Lower lobe of right lung (tissue), 2 donors: Measurements from ENCODE around the gene FILIP1L. TPM values are rescaled to one million over a fixed set of nuclear protein-coding genes. Genes with fewer than 3 reads are reported as not detected.

Experiments used
- ATAC-seq, 2 donors: fragments of 200-7000 bp; cut with Tn5 transposase; one replicate each; pipeline ENCODE4 v1.9.1; 2020 to 2022; ENCODE audit warnings: mild to moderate bottlenecking in 2 of 2, moderate library complexity in 2 of 2
- DNase-seq: peaks from one replicate; pipeline ENCODE4 v3.0.0-alpha.2; 2020
- H3K27ac ChIP-seq: fragments of 200-600 bp; one replicate; pipeline ENCODE4 v1.8.0; 2022
- H3K27me3 ChIP-seq: fragments of 200-600 bp; one replicate; pipeline ENCODE4 v1.8.0; 2022; ENCODE audit warnings: low read depth
- H3K36me3 ChIP-seq: fragments of 200-600 bp; one replicate; pipeline ENCODE4 v1.8.0; 2022; ENCODE audit warnings: mild to moderate bottlenecking
- H3K4me1 ChIP-seq: fragments of 200-600 bp; one replicate; pipeline ENCODE4 v1.8.0; 2022
- H3K4me3 ChIP-seq: fragments of 200-600 bp; one replicate; pipeline ENCODE4 v1.8.0; 2022; ENCODE audit warnings: mild to moderate bottlenecking
- H3K9me3 ChIP-seq: fragments of 200-600 bp; one replicate; pipeline ENCODE4 v1.8.0; 2022
- CTCF ChIP-seq: fragments of 200-600 bp; IDR thresholded peaks from one replicate; pipeline ENCODE4 v1.8.0; 2022; ENCODE audit warnings: antibody characterized with exemption, mild to moderate bottlenecking
- intact Hi-C: fragments of 100-400 bp; cut with DNase I; formaldehyde crosslinking; loops from one replicate; pipeline ENCODE4 v1.11.0; 2022
- total RNA-seq: library from RNA; stranded (reverse); fragmentation: NEBNext Ultra II Directional; extraction: Animal tissue kit (Norgen Biotek cat#: 25700); gene quantifications from one replicate; pipeline ENCODE4 v1.2.1, GENCODE V29; 2021
- donor health status: DM: no; HTN: yes; CAD: no; lungs with severe emphysema.

Gene FILIP1L
- total RNA-seq, 1 donor from 2014 or later: 25.0 TPM

GRCh38 chr3:99871231-99872045, 242.9 kb downstream of the FILIP1L start:
- DNase-seq: no peak
- TF ChIP-seq CTCF: no peak
- Histone ChIP-seq H3K4me1 (peaks cover 50% of the 10 kb centered on the region), H3K9me3 (no peaks in the 10 kb centered on the region), H3K27ac (no peak overlapping the region), H3K36me3 (no peaks in the 10 kb centered on the region), H3K4me3 (peak overlapping the region; percentile 25), H3K27me3 (no peaks in the 10 kb centered on the region)
- no peak for ATAC-seq
- intact Hi-C loops: no loop called here

- Histone ChIP-seq H3K27ac (peak overlapping the region; percentile 37), H3K9me3 (no peaks in the 10 kb centered on the region), H3K36me3 (no peaks in the 10 kb centered on the region), H3K27me3 (no peaks in the 10 kb centered on the region), H3K4me3 (no peak overlapping the region), H3K4me1 (peaks cover 56% of the 10 kb centered on the region)
- intact Hi-C loops: no loop called here
- no peak for TF ChIP-seq CTCF
- DNase-seq (no peak), ATAC-seq (no peak)
Observed at GRCh38 chr3:99870712-99871111, 243.6 kb downstream of the FILIP1L start.

- ATAC-seq: peak in 1 of 2 donors; percentile 51
- Histone ChIP-seq H3K4me1 (peaks cover 49% of the 10 kb centered on the region), H3K27me3 (no peaks in the 10 kb centered on the region), H3K4me3 (no peak overlapping the region), H3K36me3 (no peaks in the 10 kb centered on the region), H3K9me3 (no peaks in the 10 kb centered on the region), H3K27ac (peak overlapping the region; percentile 37)
- no peak for TF ChIP-seq CTCF
- no peak for DNase-seq
- intact Hi-C loops: no loop called here
Observed at GRCh38 chr3:99869621-99870020, 244.7 kb downstream of the FILIP1L start.

- Histone ChIP-seq H3K27ac (no peak overlapping the region), H3K9me3 (no peaks in the 10 kb centered on the region), H3K27me3 (no peaks in the 10 kb centered on the region), H3K4me1 (peaks cover 41% of the 10 kb centered on the region), H3K36me3 (peaks cover 1% of the 10 kb centered on the region), H3K4me3 (no peak overlapping the region)
- ATAC-seq: no peak
- no peak for DNase-seq
- intact Hi-C loops: no loop called here
- no peak for TF ChIP-seq CTCF
Observed at GRCh38 chr3:99868311-99868646, 246.0 kb downstream of the FILIP1L start.

- no peak for TF ChIP-seq CTCF
- H3K27me3 ChIP-seq: no peaks in the 10 kb centered on the region
- no peak overlapping the region for H3K4me3 ChIP-seq
- peaks cover 6% of the 10 kb centered on the region for H3K36me3 ChIP-seq
- no peaks in the 10 kb centered on the region for H3K9me3 ChIP-seq
- DNase-seq: no peak
- H3K4me1 ChIP-seq: peaks cover 36% of the 10 kb centered on the region
- intact Hi-C loops: no loop called here
- ATAC-seq: no peak
- H3K27ac ChIP-seq: no peak overlapping the region
Observed at GRCh38 chr3:99867594-99868310, 246.5 kb downstream of the FILIP1L start.
